ENCODE results near the gene CEP250.

Gene CEP250

DNA sequence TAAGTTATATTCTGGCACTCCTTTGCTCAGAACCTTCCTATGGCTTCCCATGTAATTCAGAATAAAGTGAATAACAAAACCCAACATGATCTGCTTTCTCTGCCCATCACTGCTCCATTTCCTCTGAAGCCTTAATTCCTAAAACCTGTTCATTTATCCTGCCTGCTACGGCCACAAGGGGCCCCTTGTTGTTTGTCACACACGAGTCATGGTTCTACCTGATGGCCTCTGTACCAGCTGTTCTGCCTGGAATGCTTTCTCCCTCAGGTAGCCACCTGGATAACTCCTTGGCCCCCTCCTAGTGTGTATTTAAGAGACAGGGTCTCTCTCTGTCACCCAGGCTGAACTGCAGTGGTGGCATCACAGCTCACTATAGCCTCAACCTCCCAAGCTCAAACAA is 113.2 kb downstream of the CEP250 start:
- DNase-seq = no peak
